K562 (cell line): ENCODE data around the gene NCAPD2. TPM values are rescaled to one million over a fixed set of nuclear protein-coding genes. Genes with fewer than 3 reads are reported as not detected.

Experiments used
- CREBBP ChIP-seq: IDR thresholded peaks from one replicate; pipeline ENCODE4 v1.6.1; 2012; ENCODE audit warnings: low read depth, mild to moderate bottlenecking, control low read depth, inconsistent platforms, low read length
- ETS1 ChIP-seq: conservative IDR thresholded peaks from 2 replicates; pipeline ENCODE4 v1.6.1; 2011; ENCODE audit warnings: low read depth, mild to moderate bottlenecking, low read length; ENCODE audit not compliant: control insufficient read depth
- KAT7 ChIP-seq: sonication (generic); formaldehyde crosslinking; IDR thresholded peaks from 2 replicates; pipeline ENCODE4 v1.8.0; 2022; ENCODE audit warnings: missing genetic modification reagents, mild to moderate bottlenecking, borderline replicate concordance
- KLF10 ChIP-seq: fragments of 250-450 bp; sonication (Bioruptor Pico); IDR thresholded peaks from 2 replicates; pipeline ENCODE4 v1.6.1; 2021; ENCODE audit warnings: matching md5 sums
- ZNF232 ChIP-seq: sonication (generic); formaldehyde crosslinking; IDR thresholded peaks from 2 replicates; pipeline ENCODE4 v1.8.0; 2022; ENCODE audit warnings: mild to moderate bottlenecking, missing genetic modification reagents
- ZNF592 ChIP-seq: fragments of 450-650 bp; IDR thresholded peaks from 2 replicates; pipeline ENCODE4 v1.6.1; 2017; ENCODE audit warnings: antibody characterized with exemption, mild to moderate bottlenecking
- ZNF699 ChIP-seq: fragments of 250-450 bp; sonication (Bioruptor Pico); IDR thresholded peaks from 2 replicates; pipeline ENCODE4 v1.8.0; 2021; ENCODE audit warnings: mild to moderate bottlenecking, moderate library complexity; ENCODE audit not compliant: insufficient replicate concordance
- polyA plus RNA-seq, 8 experiments: library from polyadenylated mRNA; depleted of rRNA in 4 of 8; stranded (reverse) in 5 of 8; unstranded in 3 of 8; fragments of >200 nt; fragmentation: Nextera tagmentation in 2 of 8; fragmentation: Illumina TruSeq in 1 of 8; extraction: Ambion mirVana in 2 of 8; extraction: Trizol in 1 of 8; gene quantifications; 2 replicates each; pipeline versions ENCODE4 v1.2.1 to v1.2.3, GENCODE V29; 2011 to 2014; ENCODE audit warnings: inconsistent platforms in 1 of 8, missing spikeins in 1 of 8
- total RNA-seq, 7 experiments: library from RNA; depleted of rRNA in 6 of 7; stranded (reverse); fragments of >200 nt in 6 of 7; fragmentation: Illumina TruSeq in 2 of 7; extraction: Trizol in 2 of 7; gene quantifications; 2 replicates each; pipeline versions ENCODE4 v1.2.1 to v1.2.3, GENCODE V29; 2011 to 2021; ENCODE audit warnings: low replicate concordance in 1 of 7

Gene NCAPD2
- total and polyA plus RNA-seq, 9 of the 15 experiments (the other 6 are each of a cell fraction or from before 2014, with no cell fraction given): 16.9 to 93.7 (median 68.3) TPM

- 0 out of 2 replicates have a peak, but pooled peaks have one; percentile 20 for TF ChIP-seq ZNF592
- no peak; the same call in 1 of the 2 replicates for TF ChIP-seq ETS1
- no peak for TF ChIP-seq ZNF232 (CRISPR knock-in tag)
- no peak for TF ChIP-seq ZNF699 (CRISPR knock-in tag)
- TF ChIP-seq KAT7 (CRISPR knock-in tag): 0 out of 2 replicates have a peak, but pooled peaks have one; percentile 71
- TF ChIP-seq CREBBP: no peak
- TF ChIP-seq KLF10 (CRISPR knock-in tag): no peak
Observed at GRCh38 chr12:6534945-6535696, 41.2 kb downstream of the NCAPD2 start (continued).
